Central memory CD4-positive, alpha-beta T cell (primary cell): Measurements from ENCODE around the gene LILRA6.
"Not testable (repeated sequence)": the region's sequence is repeated elsewhere in the genome, so short reads cannot be mapped to it uniquely, and the experiment has no call there.

Experiments
- DNase-seq: peaks from one replicate; pipeline ENCODE4 v3.0.0; 2022
- total RNA-seq, 3 experiments: gene quantifications; one replicate each; lab custom pipeline; 2026; lab: John Stamatoyannopoulos, UW

Gene LILRA6
- total RNA-seq: 0 to 0.16 (median 0.04) reads per million in 3 experiments

DNA sequence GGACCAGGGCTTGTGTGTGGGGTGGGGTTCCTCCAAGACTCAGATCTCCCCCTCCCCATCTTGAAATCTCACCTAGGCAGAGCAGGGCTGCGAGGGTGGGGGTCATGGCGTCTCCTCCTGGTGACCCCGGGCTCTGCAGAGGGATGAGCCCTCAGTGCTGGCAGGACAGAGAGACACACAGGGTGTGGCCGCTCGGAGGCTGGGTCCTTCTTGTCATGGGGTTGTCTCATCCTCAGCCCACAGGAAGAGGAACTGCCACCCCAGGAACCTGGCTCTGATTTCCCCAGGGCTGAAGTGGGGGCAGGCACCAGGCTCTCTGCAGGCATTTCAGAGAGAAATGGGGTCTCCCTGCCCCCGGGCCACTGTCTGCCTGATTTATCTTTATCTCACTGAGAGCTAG lies at the start of gene LILRA6:
LILRA6 (minus strand) TSS at position 145 of the 400 bp plus-strand sequence.
- not testable (repeated sequence) for DNase-seq

DNA sequence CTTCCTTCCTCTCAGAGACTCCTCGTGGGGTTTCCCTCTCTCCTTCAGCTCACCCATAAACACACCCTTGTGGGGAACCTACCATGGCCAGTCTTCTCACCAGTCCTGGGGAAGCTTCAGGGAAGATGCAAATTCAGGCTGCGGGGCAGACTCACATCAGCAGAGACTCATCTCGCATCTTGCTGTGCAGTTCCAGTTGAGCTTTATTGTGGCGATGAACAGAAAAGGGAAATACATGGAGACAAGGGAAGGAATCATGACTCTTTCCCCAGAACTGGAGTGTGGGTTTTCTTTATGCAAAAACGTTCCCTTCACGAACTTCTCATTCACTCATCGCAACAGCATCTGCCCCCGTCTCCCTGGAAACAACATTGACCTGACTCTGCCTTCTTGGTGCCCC lies 46.6 kb upstream of the LILRA6 start:
- not testable (repeated sequence) for DNase-seq

DNA sequence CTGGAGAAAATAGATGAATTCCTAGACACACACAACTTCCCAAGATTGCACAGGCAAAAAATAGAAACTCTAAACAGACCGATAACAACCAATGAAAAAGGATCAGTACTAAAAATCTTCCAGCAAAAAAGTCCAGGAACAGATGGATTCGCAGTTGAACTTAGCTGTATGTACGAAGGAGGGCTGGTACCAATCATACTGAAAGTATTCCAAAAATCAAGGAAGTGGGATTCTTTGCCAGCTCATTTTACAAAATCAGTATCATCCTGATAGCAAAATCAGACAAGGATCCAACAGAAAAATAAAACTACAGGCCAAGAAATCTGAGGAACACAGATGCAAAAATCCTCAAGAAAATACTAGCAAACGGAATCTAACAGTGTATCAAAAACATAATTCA lies 44.9 kb upstream of the LILRA6 start:
- no peak for DNase-seq

DNA sequence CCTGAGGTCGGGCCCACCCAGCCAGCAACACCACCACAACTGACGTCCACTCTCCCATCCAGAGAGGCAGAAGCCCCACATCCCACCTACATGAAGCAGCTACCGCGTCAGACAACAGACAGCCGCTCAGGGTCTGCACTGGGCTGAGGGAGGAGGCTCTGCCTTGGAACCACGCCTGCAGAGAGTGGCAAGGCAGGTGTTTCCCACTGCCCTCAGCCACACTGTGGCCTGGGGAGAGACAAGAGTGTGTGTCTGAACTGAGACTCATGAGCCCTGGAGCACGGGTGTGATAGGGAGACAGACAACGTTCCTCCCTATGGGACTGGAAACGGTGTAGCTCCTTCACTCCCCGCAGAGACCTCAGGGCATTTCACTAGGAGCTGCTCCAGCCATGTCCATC lies 43.7 kb upstream of the LILRA6 start:
- not testable (repeated sequence) for DNase-seq

DNA sequence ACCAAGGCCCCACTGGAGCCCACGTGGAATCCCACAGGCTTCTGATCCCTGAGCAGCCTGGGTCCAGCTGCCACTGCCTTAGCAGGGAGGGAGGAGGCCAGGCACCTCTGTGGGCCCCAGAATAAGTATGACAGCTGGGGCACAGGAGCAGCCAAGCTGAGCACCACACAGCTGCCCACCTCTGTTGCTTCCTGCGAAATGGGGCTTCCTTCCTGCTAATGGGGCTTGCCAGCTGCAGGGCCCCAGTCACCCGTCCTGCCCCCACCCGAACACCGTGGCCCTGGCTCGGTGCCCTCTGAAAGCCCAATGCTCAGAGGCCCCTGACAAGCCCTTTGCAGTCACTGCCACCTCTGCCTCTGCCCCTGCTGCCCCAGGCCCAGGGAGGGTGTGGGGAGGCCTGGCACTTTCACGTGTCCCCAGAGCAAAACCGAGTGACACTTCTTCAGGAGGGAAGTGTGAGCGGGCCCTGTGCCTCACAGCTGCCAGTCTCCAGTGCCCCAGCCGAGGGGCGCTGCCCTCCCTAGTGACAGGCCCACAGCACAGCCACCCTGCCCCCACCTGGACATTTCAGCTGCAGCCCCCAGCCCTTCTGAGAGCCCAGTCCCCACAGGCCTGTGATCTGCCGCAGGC lies 43.0 kb upstream of the LILRA6 start:
- DNase-seq: not testable (repeated sequence)

DNA sequence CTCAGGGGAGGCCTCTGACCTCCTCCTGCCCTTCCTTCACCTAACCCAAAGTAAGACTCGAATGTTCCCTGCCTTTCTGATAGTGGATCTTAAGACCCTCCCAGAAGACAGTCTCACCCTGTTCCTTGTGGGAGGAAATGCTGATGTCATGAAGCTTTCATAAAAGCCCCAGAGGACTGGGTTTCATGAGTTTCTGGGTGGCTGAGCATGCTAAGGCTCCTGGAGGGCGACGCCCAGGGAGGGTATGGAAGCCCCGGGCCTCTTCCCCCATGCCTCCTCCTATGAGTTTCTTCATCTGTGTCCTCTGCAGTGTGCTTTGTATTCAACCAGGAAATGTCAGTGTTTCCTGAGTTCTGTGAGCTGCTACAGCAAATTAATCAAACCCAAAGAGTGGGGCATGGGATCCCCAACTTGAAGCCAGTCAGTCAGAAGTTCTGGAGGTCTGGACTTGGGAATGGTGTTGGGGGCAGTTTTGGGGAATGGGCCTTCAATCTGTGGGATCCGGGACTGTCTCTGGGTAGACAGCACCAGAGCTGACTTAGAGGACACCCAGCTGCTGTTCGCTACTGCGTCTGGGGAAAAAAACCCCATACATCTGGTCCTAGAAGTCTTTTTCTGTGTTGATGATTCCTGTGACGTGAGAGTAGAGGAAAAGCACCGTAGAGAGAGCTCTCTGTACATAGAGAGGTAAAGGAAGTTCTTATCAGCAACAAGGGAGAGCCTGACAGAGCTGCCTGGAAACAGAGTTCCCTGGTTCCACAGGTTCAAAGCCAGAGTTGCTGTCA lies 40.3 kb upstream of the LILRA6 start:
- DNase-seq: no peak

DNA sequence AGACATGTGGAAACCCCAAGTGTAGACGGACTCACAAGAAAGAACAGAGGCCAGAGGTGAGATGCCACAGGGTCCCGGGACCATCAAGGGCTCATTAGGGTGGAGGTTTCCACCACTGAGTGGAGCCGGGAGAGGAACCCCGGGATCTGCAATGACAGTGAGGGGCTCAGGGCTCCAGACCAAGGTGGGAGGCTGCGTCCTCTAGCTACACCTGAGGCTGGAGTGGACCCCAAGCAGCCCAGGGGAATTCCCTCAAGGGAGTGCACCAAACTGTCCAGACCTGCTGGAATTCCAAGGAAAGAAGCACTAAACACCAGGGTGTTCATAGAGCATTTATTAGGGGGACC lies 39.1 kb upstream of the LILRA6 start:
- not testable (repeated sequence) for DNase-seq

DNA sequence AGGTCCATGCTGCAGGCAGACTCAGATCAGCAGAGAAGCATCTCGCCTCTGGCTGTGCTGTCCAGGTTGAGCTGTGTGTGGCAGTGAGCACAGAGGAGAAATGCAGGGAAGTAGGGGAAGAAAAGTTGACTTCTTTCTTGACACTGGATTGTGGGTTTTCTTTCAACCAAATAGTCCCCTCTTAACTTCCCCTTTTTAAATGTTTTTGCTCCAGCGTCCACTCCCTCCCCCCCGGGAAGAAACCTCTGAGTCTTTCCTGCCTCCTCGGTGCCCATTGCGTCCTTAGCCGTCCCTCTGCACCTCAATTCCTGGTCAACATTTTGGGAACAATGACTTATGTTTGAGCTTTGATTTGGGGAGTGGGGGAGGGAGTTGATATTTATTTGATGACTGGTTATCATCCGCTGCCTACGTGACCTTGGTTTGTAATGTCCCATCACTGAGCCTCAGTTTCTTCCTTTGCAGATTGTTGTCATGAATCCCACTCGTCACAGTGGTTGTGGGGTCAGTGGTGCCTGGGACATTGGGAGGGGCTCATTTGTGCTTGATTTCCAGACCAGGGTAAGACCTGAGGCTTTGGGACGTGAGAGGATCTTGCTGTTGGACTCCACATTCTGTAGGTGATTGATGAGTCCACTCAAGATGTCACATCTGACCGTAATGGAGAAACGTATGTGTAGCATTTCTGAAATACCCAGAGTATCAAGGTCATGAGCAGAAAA lies 38.6 kb upstream of the LILRA6 start, which contains the start of gene LILRB2:
LILRB2 (minus strand) TSS at position 104 of the 722 bp plus-strand sequence. CDS start 614 bp downstream, outside the sequence.
- no peak for DNase-seq

DNA sequence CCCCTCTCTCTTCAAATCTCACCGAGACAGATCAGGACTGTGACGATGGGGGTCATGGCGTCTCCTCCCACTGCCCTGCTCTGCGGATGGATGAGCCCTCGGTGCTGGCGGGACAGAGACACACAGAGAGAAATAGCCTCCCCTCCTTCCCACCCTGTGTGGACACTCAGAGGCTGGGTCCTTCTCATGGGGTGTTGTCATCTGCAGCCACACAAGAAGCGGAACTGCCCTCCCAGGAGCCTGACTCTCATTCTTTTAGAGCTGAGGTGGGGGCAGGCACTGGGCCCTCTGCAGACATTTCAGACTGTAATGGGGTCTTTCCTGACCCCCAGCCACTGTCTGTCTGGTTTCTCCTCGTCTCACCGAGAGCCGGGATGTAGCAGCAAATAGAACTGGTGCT lies 37.9 kb upstream of the LILRA6 start:
- not testable (repeated sequence) for DNase-seq

DNA sequence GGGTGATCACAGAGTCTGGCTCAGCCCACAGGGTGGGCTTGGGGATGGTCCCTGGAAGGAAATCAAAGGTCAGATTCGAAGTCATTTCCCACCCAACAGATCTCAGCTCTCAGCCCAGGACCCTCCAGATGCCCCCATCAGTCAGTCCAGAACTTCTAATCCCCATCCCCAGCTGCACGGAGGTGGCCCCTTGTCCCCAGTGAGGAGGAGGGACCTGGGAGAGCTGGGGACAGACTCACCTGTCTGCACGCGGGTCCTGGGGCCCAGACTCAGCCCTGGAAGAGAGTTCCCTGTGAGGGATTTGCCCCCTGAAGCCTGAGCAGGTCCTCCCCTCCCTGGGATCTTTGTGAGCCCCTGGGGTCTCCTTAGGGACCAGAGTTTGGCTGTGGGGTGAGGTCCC lies 37.4 kb upstream of the LILRA6 start:
- DNase-seq: not testable (repeated sequence)

DNA sequence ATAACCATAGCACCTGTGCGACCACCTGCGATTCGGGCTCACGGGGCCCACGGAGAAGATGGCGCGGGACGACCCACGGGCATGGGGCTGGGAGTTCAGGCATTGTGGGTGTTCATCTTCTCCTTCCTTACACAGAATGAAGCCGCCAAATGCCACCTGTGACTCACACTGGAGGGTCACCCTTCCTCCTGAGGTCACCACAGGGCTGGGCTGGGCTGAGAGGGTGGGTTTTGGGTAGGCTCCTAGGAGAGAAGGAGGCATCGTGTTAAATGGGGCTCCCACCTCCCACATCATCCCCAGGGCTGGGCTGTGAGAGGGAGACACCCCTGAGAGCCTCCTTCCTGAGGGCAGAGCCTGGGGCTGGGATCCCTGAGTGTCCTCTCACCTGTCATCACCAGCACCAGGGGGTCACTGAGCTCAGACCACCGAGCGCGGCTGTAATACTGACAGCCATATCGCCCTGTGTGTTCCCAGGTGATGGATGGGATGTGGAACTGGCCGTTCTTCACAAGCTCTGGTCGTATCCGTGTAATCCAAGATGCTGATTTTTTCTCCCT lies 36.9 kb upstream of the LILRA6 start:
- DNase-seq: no peak

DNA sequence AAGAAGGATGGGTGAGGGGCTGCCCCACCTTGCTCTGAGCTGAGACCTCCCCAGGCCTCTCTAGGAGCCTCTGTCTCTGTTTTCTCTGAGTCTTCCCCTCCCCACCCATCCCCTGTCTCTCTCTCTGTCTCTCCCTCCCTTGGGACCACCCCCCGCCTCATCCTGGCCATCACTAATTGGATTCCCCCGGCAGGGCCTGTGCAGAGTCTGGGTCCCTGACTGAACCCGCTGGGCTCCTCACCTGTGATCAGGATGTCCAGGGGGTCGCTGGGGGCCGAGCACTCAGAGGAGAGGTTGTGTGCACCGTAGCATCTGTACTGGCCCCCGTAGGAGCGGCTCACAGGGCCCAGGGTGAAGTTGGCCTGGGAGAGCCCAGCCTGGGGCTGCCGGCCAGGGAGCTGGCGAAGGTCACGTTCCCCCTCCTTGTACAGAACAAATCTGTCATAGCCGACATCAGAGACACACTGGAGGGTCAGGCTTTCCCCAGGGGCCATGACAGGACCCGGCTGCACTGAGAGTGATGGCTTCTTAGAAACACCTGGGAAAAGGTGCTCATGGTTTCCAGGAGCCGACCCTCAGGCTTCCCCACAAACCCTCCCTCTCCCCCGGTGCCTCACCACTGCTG lies 36.1 kb upstream of the LILRA6 start:
- DNase-seq: not testable (repeated sequence)

DNA sequence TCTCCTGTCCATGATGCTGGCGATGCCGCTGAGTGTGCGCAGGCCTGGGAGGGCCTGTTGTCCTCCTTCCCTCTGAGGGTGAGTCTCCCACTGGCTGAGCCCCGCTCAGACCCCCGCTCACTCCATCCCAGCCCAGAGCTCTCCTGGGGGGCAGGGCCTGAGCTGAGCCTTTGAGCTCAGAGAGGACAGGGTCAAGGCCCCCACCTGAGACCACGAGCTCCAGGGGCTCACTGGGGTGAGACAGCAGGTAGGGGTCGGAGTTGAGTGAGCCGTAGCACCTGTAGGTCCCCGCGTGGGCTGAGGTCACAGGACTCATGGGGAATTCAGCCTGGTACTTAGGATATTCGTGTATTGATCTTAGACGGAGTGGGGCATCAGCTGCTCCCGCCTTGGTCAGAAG lies 35.5 kb upstream of the LILRA6 start:
- DNase-seq: not testable (repeated sequence)

DNA sequence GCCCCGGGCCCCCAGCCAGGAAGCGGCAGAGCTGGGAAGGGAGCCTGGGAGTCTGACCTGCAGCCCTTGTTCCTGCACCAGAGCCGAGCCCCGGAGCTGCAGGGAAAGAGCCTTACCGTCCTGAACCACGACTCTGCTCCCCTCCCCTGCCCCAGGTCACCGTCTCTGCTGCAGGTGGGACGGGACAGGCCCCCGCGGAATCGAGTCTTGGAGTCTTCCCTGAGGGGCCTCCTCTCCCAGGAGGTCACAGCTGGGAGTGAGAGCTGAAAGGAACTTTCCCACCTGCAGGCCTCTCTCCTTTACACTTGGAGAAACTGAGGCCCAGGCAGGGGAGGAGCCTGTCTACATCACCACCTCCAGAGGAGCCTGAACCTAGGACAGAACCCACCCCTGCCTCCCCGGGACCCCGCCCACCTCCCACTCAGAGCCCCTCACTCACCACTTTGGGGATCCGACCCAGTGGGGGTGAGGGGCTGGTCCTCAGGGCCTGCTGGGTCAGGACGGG lies 34.6 kb upstream of the LILRA6 start:
- DNase-seq: not testable (repeated sequence)

DNA sequence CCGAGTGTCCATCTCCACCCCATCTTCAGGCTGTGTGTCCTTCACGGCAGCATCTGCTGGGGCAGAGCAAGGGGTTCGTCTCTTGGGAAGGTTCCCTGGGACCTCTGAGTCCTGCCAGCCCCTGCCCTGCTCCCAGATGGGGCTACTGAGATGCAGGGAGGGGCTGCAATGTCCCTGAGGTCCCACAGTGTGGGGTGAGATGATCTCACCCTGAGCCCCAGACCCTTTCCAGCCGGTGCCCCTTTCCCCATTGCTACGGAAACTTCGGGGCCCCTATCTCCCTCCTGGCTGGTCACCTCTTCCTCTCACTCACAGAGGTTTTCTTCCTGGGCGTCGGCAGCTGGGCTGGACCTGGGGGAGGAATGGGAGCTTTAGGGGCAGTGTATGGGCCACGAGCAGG lies 33.4 kb upstream of the LILRA6 start:
- no peak for DNase-seq

DNA sequence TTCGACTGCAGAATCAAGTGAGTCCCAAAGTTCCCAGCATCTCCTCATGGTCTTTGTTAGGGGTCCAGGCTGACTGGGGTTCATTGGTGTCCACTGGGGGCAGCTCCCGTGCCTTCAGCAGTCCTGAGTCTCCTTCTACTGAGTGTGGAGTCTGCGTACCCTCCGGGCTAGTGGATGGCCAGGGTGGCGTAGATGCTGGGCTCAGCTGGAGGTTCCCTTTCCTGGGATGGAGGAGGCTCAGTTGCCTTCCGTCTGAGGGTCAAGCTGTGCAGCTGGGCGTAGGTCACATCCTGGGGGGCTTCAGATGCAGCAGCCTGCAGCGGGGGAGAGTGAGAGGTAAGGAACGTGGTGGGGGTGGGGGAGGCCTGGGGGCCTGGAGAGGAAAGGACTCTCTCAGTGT lies 31.9 kb upstream of the LILRA6 start:
- DNase-seq: not testable (repeated sequence)

DNA sequence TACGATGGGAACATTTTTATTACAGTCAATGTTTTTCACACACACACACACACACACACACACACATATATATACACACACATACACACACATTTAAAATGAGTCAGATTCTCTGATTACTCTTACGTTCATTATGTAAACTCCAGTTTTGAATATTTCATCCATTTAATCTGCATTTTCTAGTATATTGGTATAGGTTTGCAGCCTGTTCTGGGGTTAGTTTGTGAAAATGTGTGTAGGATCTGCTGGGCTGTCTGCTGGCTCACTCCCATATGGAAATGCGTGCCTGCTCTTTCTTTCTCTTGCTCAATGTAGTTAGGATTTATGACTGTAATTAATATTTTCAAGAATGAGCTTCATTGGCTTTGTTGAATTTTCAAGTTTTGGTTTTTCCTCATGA lies 31.2 kb upstream of the LILRA6 start:
- no peak for DNase-seq

DNA sequence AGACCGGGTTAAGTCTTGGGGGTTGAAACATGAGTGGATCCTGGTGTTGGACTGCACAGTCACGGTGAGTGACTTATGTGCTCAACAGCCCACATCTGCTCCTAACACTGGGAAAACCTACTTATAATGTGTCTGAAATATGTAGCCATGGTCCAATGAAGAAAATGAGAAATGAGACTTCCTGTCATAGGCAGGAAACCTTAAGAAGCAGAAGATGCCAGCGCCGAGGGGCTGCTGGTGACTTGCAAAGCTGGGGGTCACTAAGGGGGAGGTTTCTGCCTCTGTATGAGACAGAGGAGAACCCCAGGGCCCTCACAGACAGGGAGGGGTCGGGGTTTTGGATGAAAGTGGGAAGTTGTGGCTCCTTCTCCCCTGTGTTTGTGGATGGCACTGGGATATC lies 29.6 kb upstream of the LILRA6 start:
- not testable (repeated sequence) for DNase-seq

DNA sequence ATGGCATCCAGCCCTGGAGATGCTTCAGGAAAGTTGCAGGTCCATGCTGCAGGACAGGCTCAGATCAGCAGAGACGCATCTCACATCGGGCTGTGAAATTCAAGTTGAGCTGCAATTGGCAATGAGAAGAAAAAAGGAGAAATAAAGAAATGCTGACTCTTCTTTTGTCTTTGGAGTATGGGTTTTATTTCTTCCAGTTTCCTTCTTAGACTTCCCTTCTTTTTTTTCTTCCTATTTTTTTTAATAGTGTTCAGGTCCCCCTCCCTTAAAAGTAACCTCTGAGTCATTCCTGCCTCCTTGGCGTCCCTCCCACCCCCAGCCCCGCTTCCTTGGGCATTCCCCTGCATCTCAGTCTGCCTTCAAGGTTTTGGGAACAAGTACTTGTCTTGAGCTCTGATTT lies 29.0 kb upstream of the LILRA6 start:
- DNase-seq: not testable (repeated sequence)

DNA sequence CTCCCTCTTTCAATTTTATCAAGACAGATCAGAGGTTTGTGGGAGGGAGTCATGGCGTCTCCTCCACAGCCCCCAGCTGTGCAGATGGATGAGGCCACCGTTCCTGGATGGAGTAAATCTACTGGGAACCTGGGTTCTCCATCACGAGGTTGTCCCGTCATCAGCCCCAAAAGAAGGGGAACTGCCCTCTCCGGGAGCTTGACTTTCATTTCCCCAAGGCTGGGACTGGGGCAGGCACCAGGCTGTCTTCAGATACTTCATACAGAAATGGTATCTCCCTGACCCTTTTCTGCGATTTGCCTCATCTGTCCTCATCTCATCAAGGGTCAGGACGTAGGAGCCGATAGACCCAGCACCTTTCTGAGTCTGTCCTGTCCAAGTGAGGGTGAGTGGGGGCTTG lies 28.5 kb upstream of the LILRA6 start:
- no peak for DNase-seq

DNA sequence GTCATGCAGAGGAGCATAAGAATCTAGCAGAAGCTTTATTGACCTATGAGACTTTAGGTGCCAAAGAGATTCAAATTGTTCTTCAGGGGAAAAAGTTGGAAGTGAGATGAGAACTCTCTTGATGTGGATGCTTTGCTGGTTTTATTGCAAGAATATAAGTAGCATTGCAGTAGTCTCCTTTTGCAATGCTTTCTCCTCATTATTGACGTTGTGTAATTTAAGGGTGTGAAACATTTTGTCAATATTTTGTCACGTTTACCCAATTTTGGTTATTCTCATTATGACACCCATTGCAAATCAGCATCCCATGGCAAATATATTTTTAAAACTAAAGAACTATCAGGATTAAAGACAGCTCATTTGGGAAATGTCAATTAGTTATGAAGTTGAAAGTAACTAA lies 26.3 kb upstream of the LILRA6 start:
- DNase-seq: no peak

DNA sequence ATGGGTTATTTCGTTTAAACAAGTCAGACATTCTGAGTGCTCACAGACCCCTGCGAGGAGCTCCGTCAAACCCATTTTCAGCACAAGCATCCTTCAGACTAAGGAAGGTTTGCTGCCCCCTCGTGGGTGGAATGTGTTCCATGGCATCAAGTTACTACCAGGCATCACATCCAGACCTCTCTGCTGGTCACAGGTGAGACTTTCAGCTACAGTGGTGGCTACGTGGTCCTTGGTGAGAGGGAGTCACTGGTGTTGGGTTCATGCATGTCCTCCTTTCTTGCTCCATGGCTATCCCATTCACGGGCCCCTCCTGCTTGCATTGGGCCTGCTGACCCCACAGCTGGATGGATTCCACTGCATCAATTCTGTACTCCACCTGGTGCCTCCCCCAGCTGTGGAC lies 23.5 kb upstream of the LILRA6 start:
- DNase-seq: peak; percentile 28

DNA sequence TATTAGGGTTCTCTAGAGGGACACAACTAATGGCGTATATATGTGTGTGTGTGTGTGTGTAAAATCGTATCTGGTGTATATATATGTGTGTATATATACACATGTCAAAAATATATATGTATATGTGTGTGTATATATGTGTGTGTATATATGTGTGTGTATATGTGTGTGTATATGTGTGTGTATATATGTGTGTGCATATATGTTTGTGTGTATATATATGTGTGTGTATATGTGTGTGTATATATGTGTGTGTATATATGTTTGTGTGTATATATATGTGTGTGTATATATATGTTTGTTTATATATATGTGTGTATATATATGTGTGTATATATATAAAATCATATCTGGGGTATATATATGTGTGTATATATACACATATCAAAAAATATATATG lies 19.9 kb upstream of the LILRA6 start:
- no peak for DNase-seq
